K562 (cell line): Measurements from ENCODE around the gene MRPL44. TPM values are rescaled to one million over a fixed set of nuclear protein-coding genes. Genes with fewer than 3 reads are reported as not detected.

Experiments
- ARID4B ChIP-seq: sonication (generic); formaldehyde crosslinking; IDR thresholded peaks from 2 replicates; pipeline ENCODE4 v1.8.0; 2022; ENCODE audit warnings: mild to moderate bottlenecking, missing genetic modification reagents
- ATF7 ChIP-seq: fragments of 450-650 bp; IDR thresholded peaks from 2 replicates; pipeline ENCODE4 v1.7.1; 2014; ENCODE audit warnings: mild to moderate bottlenecking, moderate library complexity
- BCOR ChIP-seq: fragments of 450-650 bp; IDR thresholded peaks from 2 replicates; pipeline ENCODE4 v1.6.1; 2016
- EGR1 ChIP-seq: fragments of 450-650 bp; conservative IDR thresholded peaks from 2 replicates; pipeline ENCODE4 v1.6.1; 2017; ENCODE audit warnings: mild to moderate bottlenecking
- FUS ChIP-seq: fragments of 200-400 bp; formaldehyde crosslinking; optimal IDR thresholded peaks from 2 replicates; pipeline ENCODE3; 2017; ENCODE audit warnings: low read depth, low read length
- PHF20 ChIP-seq: fragments of 450-650 bp; IDR thresholded peaks from 2 replicates; pipeline ENCODE4 v1.6.1; 2018; ENCODE audit not compliant: partially characterized antibody
- RBBP5 ChIP-seq: fragments of 200-600 bp; sonication (generic); IDR thresholded peaks from 2 replicates; pipeline ENCODE4 v1.6.1; 2012; ENCODE audit warnings: borderline replicate concordance, mild to moderate bottlenecking, low read length, control low read depth, inconsistent platforms; ENCODE audit not compliant: insufficient read depth, poor library complexity, severe bottlenecking
- STAT5A ChIP-seq: IDR thresholded peaks from 2 replicates; pipeline ENCODE4 v1.6.1; 2012; ENCODE audit warnings: low read length, inconsistent platforms, borderline replicate concordance
- SUPT5H ChIP-seq: fragments of 450-650 bp; IDR thresholded peaks from 2 replicates; pipeline ENCODE4 v1.6.1; 2016
- TAF15 ChIP-seq: fragments of 200-400 bp; formaldehyde crosslinking; IDR thresholded peaks from 2 replicates; pipeline ENCODE4 v1.6.1; 2017; ENCODE audit warnings: mild to moderate bottlenecking, low read depth, low read length, moderate library complexity
- XRCC5 ChIP-seq: fragments of 200-400 bp; formaldehyde crosslinking; IDR thresholded peaks from 2 replicates; pipeline ENCODE4 v1.6.1; 2017; ENCODE audit warnings: low read depth, mild to moderate bottlenecking, low read length
- YBX1 ChIP-seq: fragments of 450-650 bp; IDR thresholded peaks from 2 replicates; pipeline ENCODE4 v1.7.1; 2016; ENCODE audit warnings: mild to moderate bottlenecking
- YY1 ChIP-seq, 3 experiments: IDR thresholded peaks; 2 replicates each; pipeline ENCODE4 v1.6.1; 2011; ENCODE audit warnings: low read length in 2 of 3, mild to moderate bottlenecking in 2 of 3, moderate library complexity in 2 of 3, borderline replicate concordance in 1 of 3, control low read depth in 1 of 3, low read depth in 1 of 3; ENCODE audit not compliant: insufficient read depth in 3 of 3, insufficient replicate concordance in 2 of 3, control insufficient read depth in 1 of 3, insufficient read length in 1 of 3; ENCODE audit errors: extremely low read depth in 1 of 3
- ZBTB11 ChIP-seq, 3 experiments: fragments of 200-800 bp in 1 of 3; fragments of 250-450 bp in 1 of 3; fragments of 450-650 bp in 1 of 3; sonication (Bioruptor Pico) in 1 of 3; sonication (Bioruptor generic) in 1 of 3; formaldehyde crosslinking in 1 of 3; IDR thresholded peaks; 2 replicates each; pipeline versions ENCODE4 v1.6.1 to v1.8.0; 2016 to 2022; ENCODE audit warnings: mild to moderate bottlenecking in 2 of 3, missing genetic modification characterization in 2 of 3, missing compliant biosample characterization in 1 of 3, moderate library complexity in 1 of 3
- ZNF282 ChIP-seq: sonication (generic); formaldehyde crosslinking; IDR thresholded peaks from 2 replicates; pipeline ENCODE4 v1.8.1; 2023; ENCODE audit warnings: missing genetic modification reagents
- polyA plus RNA-seq, 8 experiments: library from polyadenylated mRNA; depleted of rRNA in 4 of 8; stranded (reverse) in 5 of 8; unstranded in 3 of 8; fragments of >200 nt; fragmentation: Nextera tagmentation in 2 of 8; fragmentation: Illumina TruSeq in 1 of 8; extraction: Ambion mirVana in 2 of 8; extraction: Trizol in 1 of 8; gene quantifications; 2 replicates each; pipeline versions ENCODE4 v1.2.1 to v1.2.3, GENCODE V29; 2011 to 2014; ENCODE audit warnings: inconsistent platforms in 1 of 8, missing spikeins in 1 of 8
- total RNA-seq, 7 experiments: library from RNA; depleted of rRNA in 6 of 7; stranded (reverse); fragments of >200 nt in 6 of 7; fragmentation: Illumina TruSeq in 2 of 7; extraction: Trizol in 2 of 7; gene quantifications; 2 replicates each; pipeline versions ENCODE4 v1.2.1 to v1.2.3, GENCODE V29; 2011 to 2021; ENCODE audit warnings: low replicate concordance in 1 of 7
- TF ChIP-seq, protein P1 (sequence below): sonication (generic); formaldehyde crosslinking; IDR thresholded peaks from 2 replicates; pipeline ENCODE4 v1.9.0; 2022; ENCODE audit warnings: mild to moderate bottlenecking, missing genetic modification reagents
- TF ChIP-seq, protein P2 (sequence below): sonication (generic); formaldehyde crosslinking; IDR thresholded peaks from 2 replicates; pipeline ENCODE4 v1.9.0; 2022; ENCODE audit warnings: mild to moderate bottlenecking, missing genetic modification reagents

Gene MRPL44
- total and polyA plus RNA-seq, 9 of the 15 experiments (the other 6 are each of a cell fraction or from before 2014, with no cell fraction given) = 10.4 to 26.0 (median 20.2) TPM

DNA sequence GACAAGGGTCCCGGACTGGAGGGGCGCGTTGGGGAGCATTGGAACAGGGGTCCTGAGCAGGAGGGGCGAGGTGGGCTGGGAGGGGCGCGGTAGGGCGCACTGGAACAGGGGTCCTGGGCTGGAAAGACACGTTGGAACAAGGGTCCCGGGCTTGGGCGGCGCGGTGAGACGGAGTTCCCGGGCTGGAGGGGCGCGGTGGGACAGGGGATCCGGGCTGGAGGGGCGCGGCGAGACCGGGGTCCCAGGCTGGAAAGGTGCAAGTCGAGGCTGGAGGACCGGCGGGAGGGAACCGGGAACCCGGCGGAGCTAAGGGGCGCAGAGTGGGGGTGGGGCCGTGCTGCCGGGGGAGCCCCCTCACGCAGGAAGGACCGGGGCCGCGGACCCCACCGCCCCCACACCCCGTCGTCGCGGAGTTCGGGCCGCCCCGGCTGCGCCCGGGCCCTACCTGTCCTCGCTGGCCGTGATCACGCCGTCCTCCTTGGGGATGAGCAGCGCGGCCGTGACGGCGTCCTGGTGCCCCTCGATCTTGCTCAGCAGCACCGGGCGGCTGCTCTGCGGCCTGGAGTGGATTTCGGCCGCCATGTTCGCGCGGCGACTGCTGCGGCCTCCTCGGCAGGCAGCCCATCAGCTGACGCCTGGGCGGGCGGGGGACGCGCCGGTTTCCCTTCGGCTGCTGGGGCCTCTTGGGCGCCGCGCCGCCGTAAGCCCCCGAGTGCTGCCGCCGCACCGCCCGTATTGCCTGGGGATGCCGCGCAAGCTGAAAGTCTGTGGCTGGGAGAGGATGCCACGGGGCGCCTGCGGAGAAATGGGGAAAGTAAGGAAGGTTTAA is 12.3 kb upstream of the MRPL44 start, which contains the start of gene WDFY1 (continued):
- TF ChIP-seq ATF7 = peak; percentile 42; the same call in 1 of the 2 replicates
- TF ChIP-seq BCOR = no peak
- TF ChIP-seq, protein P1, sequence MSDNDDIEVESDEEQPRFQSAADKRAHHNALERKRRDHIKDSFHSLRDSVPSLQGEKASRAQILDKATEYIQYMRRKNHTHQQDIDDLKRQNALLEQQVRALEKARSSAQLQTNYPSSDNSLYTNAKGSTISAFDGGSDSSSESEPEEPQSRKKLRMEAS = peak; percentile 46
- TF ChIP-seq, protein P2, sequence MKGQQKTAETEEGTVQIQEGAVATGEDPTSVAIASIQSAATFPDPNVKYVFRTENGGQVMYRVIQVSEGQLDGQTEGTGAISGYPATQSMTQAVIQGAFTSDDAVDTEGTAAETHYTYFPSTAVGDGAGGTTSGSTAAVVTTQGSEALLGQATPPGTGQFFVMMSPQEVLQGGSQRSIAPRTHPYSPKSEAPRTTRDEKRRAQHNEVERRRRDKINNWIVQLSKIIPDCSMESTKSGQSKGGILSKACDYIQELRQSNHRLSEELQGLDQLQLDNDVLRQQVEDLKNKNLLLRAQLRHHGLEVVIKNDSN = peak; percentile 74
- no peak for TF ChIP-seq YBX1
- no peak for TF ChIP-seq ZNF282
- peak; percentile 9; the same call in 1 of the 2 replicates for TF ChIP-seq STAT5A
- TF ChIP-seq FUS = peak; percentile 37
- TF ChIP-seq RBBP5 = peak; percentile 64
- peak; percentile 56 for TF ChIP-seq PHF20
- peak in 1 of 3 experiments; percentile 56; a peak in 1 of 6 replicates for TF ChIP-seq ZBTB11 (CRISPR knock-in tag; IDR thresholded peaks at IDR 0.05)
- TF ChIP-seq EGR1 = peak; percentile 79
- TF ChIP-seq XRCC5 = peak; percentile 65; the same call in 1 of the 2 replicates
- peak; percentile 58 to 96 (median 89) for TF ChIP-seq YY1 (IDR thresholded peaks at IDR 0.05; ENCODE audit: borderline replicate concordance in 1 of 3, control insufficient read depth in 1 of 3, extremely low read depth in 1 of 3, insufficient read depth in 3 of 3, insufficient read length in 1 of 3, insufficient replicate concordance in 2 of 3, low read depth in 1 of 3, low read length in 2 of 3)
- TF ChIP-seq TAF15 = no peak
- TF ChIP-seq SUPT5H = peak; percentile 71
- TF ChIP-seq ARID4B (CRISPR knock-in tag) = peak; percentile 77; the same call in 1 of the 2 replicates
